Smooth muscle cell (in vitro differentiated cells): ENCODE data around the gene IL9R. TPM values are rescaled to one million over a fixed set of nuclear protein-coding genes. Genes with fewer than 3 reads are reported as not detected.
"Not testable (repeated sequence)": the region's sequence is repeated elsewhere in the genome, so short reads cannot be mapped to it uniquely, and the experiment has no call there.

Experiments
- DNase-seq: peaks from one replicate; lab custom pipeline; 2025; ENCODE audit not compliant: unreplicated experiment; lab: John Stamatoyannopoulos, UW
- H2AFZ ChIP-seq: fragments of 200-600 bp; sonication (generic); 2 replicates; pipeline ENCODE4 v1.6.0; 2016; ENCODE audit warnings: antibody characterized with exemption, low read depth, mild to moderate bottlenecking
- H3F3A ChIP-seq: fragments of 200-600 bp; sonication (generic); 2 replicates; pipeline ENCODE4 v1.6.0; 2017; ENCODE audit warnings: antibody characterized with exemption, low read depth
- H3K27ac ChIP-seq: fragments of 200-600 bp; sonication (generic); 2 replicates; pipeline ENCODE4 v1.5.1; 2016; ENCODE audit warnings: low read depth, mild to moderate bottlenecking
- H3K27me3 ChIP-seq: fragments of 200-600 bp; sonication (generic); 2 replicates; pipeline ENCODE4 v1.6.1; 2016; ENCODE audit warnings: low read depth, mild to moderate bottlenecking
- H3K36me3 ChIP-seq: fragments of 200-600 bp; sonication (generic); 2 replicates; pipeline ENCODE4 v1.5.1; 2016; ENCODE audit warnings: low read depth
- H3K4me1 ChIP-seq: fragments of 200-600 bp; sonication (generic); 2 replicates; pipeline ENCODE4 v1.5.1; 2016; ENCODE audit warnings: low read depth
- H3K4me2 ChIP-seq: fragments of 200-600 bp; sonication (generic); 2 replicates; pipeline ENCODE4 v1.6.0; 2016; ENCODE audit warnings: mild to moderate bottlenecking
- H3K4me3 ChIP-seq: fragments of 200-600 bp; sonication (generic); 2 replicates; pipeline ENCODE4 v1.5.1; 2016; ENCODE audit warnings: mild to moderate bottlenecking
- H3K79me2 ChIP-seq: fragments of 200-600 bp; sonication (generic); 2 replicates; pipeline ENCODE4 v1.6.0; 2016; ENCODE audit warnings: low read depth, mild to moderate bottlenecking
- H3K9ac ChIP-seq: fragments of 200-600 bp; sonication (generic); 2 replicates; pipeline ENCODE4 v1.6.0; 2016; ENCODE audit warnings: low read depth
- H3K9me3 ChIP-seq: fragments of 200-600 bp; sonication (generic); replicated peaks from 2 replicates; pipeline ENCODE4 v1.5.1; 2016; ENCODE audit warnings: low read depth
- H4K20me1 ChIP-seq: fragments of 200-600 bp; sonication (generic); 2 replicates; pipeline ENCODE4 v1.6.0; 2016; ENCODE audit warnings: low read depth
- WGBS: methylation state at CpG from one replicate; pipeline ENCODE4 v1.1.7; 2016; ENCODE audit warnings: low lambda C conversion rate; 5-methylcytosine and 5-hydroxymethylcytosine counted together
- polyA plus RNA-seq: library from polyadenylated mRNA; unstranded; fragments of >200 nt; fragmentation: Nextera tagmentation; extraction: Ambion mirVana; gene quantifications from 2 replicates; pipeline ENCODE4 v1.2.1, GENCODE V29; 2016
- total RNA-seq: library from RNA; depleted of rRNA; stranded (reverse); fragments of >200 nt; gene quantifications from 2 replicates; pipeline ENCODE4 v1.2.3, GENCODE V29; 2014

The IL9R gene
- total and polyA plus RNA-seq, 2 experiments from 2014 or later, result 0.13 TPM; not detected in 1

- H3K9ac ChIP-seq, H3K36me3 ChIP-seq, H3K79me2 ChIP-seq, H3K4me3 ChIP-seq, H3K27ac ChIP-seq, H3K4me2 ChIP-seq, H3K9me3 ChIP-seq, H3F3A ChIP-seq, H3K27me3 ChIP-seq, DNase-seq, H2AFZ ChIP-seq, H4K20me1 ChIP-seq, H3K4me1 ChIP-seq: not testable (repeated sequence)
- 96% methylated on average over 17 of the region's 46 CpGs for WGBS
These were observed 31.8 kb downstream of the IL9R start for GRCh38 chrX:156029296-156029695.

GRCh38 chrX:156029707-156030442, 32.4 kb downstream of the IL9R start:
- H4K20me1 ChIP-seq, DNase-seq: not testable (repeated sequence)

GRCh38 chrX:156030474-156030873, 33.0 kb downstream of the IL9R start:
- H3F3A ChIP-seq, H3K36me3 ChIP-seq: not testable (repeated sequence)

More at GRCh38 chrX:156029707-156030442, 32.4 kb downstream of the IL9R start:
- not testable (repeated sequence) for H3K4me1 ChIP-seq, H3K79me2 ChIP-seq, H3K9me3 ChIP-seq, H3K36me3 ChIP-seq, H3F3A ChIP-seq, H2AFZ ChIP-seq, H3K9ac ChIP-seq, H3K27ac ChIP-seq, H3K4me2 ChIP-seq, H3K4me3 ChIP-seq, H3K27me3 ChIP-seq
- WGBS, result 88% methylated on average over 6 of the region's 9 CpGs

More at GRCh38 chrX:156030474-156030873, 33.0 kb downstream of the IL9R start:
- not testable (repeated sequence) for H3K4me3 ChIP-seq, H3K4me2 ChIP-seq, H3K27me3 ChIP-seq, H3K27ac ChIP-seq, DNase-seq, H2AFZ ChIP-seq, H4K20me1 ChIP-seq, H3K9ac ChIP-seq, H3K9me3 ChIP-seq, H3K4me1 ChIP-seq, H3K79me2 ChIP-seq

Other genes starting within 250 kb of the IL9R start
- 53.8 and 65.1 TPM in 2 replicates for gene VAMP7, start 116.4 kb upstream of the IL9R start, total RNA-seq
- 25.0 and 33.8 TPM in 2 replicates for gene VAMP7, start 116.4 kb upstream of the IL9R start, polyA plus RNA-seq